NCI-H524 (cell line): ENCODE data around the gene ZNF296.

Experiments
- DNase-seq, 2 experiments: peaks; one replicate each; lab custom pipeline; 2025; lab: John Stamatoyannopoulos, UW

Gene ZNF296

GRCh38 chr19:45058622-45059159 lies 17.6 kb downstream of the ZNF296 start:
- DNase-seq: no peak

- no peak for DNase-seq
Observed at GRCh38 chr19:45057444-45057843, 18.8 kb downstream of the ZNF296 start.

GRCh38 chr19:45056831-45057230 lies 19.4 kb downstream of the ZNF296 start:
- DNase-seq: no peak

- DNase-seq: no peak
Observed at GRCh38 chr19:45051929-45052579, 24.2 kb downstream of the ZNF296 start.

GRCh38 chr19:45050036-45050435 lies 26.2 kb downstream of the ZNF296 start:
- DNase-seq: no peak

- DNase-seq: no peak
Observed at GRCh38 chr19:45049073-45049736, 27.1 kb downstream of the ZNF296 start.

- no peak for DNase-seq
Observed at GRCh38 chr19:45047188-45047797, 29.0 kb downstream of the ZNF296 start.

- no peak for DNase-seq
Observed at GRCh38 chr19:45046355-45046754, 29.9 kb downstream of the ZNF296 start.

GRCh38 chr19:45045671-45046353 lies 30.5 kb downstream of the ZNF296 start:
- DNase-seq: no peak

GRCh38 chr19:45041125-45041524 lies 35.2 kb downstream of the ZNF296 start:
- no peak for DNase-seq

GRCh38 chr19:45040059-45040771 lies 36.1 kb downstream of the ZNF296 start:
- no peak for DNase-seq

GRCh38 chr19:45038931-45039893 lies 37.1 kb downstream of the ZNF296 start, which contains the start of gene CLASRP:
CLASRP (plus strand) TSS chr19:45039045; CDS start chr19:45040213, 1,168 bp downstream.
- peak; percentile 64 to 77 for DNase-seq

- DNase-seq: no peak
Observed at GRCh38 chr19:45037393-45038169, 38.7 kb downstream of the ZNF296 start.

- DNase-seq: no peak
Observed at GRCh38 chr19:45035755-45036154, 40.5 kb downstream of the ZNF296 start.

GRCh38 chr19:45032421-45032820 lies 43.9 kb downstream of the ZNF296 start:
- DNase-seq: no peak

- DNase-seq: no peak
Observed at GRCh38 chr19:45030825-45031224, 45.5 kb downstream of the ZNF296 start.

- DNase-seq: no peak
Observed at GRCh38 chr19:45027371-45027770, 48.9 kb downstream of the ZNF296 start.

GRCh38 chr19:45025264-45025663 lies 51.0 kb downstream of the ZNF296 start:
- no peak for DNase-seq

- DNase-seq: no peak
Observed at GRCh38 chr19:45023048-45023447, 53.2 kb downstream of the ZNF296 start.

GRCh38 chr19:45021971-45022370 lies 54.3 kb downstream of the ZNF296 start:
- no peak for DNase-seq
